ENCODE data around the gene CDC16.
"Not testable (repeated sequence)": the region's sequence is repeated elsewhere in the genome, so short reads cannot be mapped to it uniquely, and the experiment has no call there.

The CDC16 gene, protein sequence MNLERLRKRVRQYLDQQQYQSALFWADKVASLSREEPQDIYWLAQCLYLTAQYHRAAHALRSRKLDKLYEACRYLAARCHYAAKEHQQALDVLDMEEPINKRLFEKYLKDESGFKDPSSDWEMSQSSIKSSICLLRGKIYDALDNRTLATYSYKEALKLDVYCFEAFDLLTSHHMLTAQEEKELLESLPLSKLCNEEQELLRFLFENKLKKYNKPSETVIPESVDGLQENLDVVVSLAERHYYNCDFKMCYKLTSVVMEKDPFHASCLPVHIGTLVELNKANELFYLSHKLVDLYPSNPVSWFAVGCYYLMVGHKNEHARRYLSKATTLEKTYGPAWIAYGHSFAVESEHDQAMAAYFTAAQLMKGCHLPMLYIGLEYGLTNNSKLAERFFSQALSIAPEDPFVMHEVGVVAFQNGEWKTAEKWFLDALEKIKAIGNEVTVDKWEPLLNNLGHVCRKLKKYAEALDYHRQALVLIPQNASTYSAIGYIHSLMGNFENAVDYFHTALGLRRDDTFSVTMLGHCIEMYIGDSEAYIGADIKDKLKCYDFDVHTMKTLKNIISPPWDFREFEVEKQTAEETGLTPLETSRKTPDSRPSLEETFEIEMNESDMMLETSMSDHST

DNA sequence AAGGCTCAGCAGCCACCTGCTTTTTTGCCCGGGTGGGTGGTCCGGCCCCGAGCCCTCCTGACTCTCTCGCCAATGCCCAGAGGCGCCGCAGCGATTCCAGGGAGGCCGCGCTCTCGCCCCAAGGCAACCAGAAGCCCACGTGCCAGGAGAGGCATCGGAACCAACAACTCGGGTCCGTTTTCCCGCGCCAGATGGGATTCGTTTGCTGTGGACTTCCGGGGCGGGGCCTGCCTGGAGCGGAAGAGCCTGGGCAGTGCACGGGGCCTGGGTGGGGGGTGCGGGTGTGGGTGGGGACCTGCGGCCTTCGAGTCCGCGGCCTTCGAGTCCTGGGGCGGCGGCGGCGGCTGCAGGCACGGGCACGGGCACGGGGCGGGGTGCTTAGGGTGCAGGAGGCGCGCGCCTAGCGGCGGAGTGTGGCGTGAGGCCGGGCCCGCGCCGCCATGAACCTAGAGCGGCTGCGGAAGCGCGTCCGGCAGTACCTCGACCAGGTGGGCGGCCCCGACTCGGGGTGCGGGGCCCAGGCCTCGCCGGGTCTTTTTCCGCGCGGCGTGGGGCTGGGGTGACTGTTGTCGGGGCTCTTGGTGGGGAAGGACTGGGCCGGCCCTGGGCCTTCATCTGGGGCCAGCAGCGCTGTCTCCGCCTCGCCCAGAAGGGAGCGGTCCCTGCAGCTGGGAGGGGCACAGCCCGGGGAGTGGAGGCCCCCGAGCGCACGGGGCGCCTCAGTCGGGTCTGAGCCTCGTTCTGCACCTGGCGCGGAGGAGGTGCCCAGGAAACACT is at the start of gene CDC16:
Gene CDC16, plus strand, starts transcription at position 253 of the 777 bp plus-strand sequence. Its CDS starts 188 bp downstream, at position 441.
- peak; percentile 77 to 95 (median 87) for DNase-seq (ENCODE audit: low read depth in 3 of 3)

DNA sequence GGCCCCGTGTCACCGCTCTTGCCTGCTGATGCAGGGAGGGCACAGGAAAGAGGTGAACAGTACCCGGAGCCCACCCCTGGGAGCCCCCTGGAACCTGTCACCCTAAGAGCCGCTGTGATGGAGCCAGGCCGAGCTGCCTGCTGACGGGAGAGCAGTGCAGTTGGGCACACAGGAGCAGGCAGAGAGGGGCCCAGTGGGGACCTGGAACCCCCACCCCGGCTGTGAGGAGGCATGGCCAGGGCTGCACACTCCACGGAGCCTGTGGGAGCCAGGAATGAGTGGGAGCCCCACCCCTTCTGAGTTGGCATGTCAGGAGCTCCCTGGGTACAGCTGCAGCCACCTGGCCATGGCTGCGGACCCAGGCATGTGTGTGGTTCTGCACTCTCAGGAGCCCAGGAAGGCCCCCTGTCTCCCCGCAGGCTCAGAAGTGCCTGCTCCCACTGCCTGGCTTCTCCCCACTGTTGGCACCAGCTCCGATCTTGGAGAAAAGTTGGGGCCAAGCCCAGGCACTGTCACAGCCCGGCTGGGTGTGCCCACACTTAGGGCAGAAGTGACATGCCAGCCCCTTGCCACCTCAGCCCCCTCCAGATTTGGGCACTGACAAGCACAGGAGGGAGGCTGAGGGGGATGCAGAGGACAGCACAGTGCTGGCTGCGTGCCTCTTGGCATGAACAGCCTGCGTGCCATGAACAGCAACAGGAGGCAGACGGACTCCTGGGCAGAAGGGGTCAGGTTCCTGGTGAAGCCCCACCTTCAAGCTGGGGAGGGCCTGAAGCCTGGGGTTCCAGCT is 49.3 kb upstream of the CDC16 start:
- no peak for DNase-seq (ENCODE audit: low read depth in 3 of 3)

DNA sequence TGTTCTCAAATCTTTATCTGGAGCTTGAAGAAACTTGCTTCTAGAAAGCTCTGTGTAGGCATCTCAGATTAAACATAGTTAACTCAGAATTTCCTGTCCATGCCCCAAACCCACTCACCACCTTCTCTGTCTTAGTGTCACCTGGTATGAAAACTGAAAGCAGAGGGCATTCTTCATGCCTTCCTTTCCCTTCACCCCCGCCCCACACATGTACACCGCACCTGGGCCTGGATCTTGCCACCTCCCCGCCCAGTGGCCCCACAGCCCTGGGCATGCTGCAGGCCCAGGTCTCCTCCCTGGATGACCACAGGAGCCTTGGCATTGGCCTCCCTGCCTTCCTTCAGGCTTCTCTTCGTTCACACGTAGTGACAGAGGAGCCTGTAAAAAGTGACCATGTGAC is 39.8 kb upstream of the CDC16 start:
- DNase-seq (ENCODE audit: low read depth in 3 of 3) = no peak

GRCh38 chr13:114196629-114197028 is 38.1 kb upstream of the CDC16 start:
- no peak for DNase-seq (ENCODE audit: low read depth in 3 of 3)

GRCh38 chr13:114198556-114198955 is 36.1 kb upstream of the CDC16 start:
- DNase-seq (ENCODE audit: low read depth in 3 of 3) = no peak

GRCh38 chr13:114199526-114199925 is 35.2 kb upstream of the CDC16 start:
- DNase-seq (ENCODE audit: low read depth in 3 of 3) = not testable (repeated sequence)

DNA sequence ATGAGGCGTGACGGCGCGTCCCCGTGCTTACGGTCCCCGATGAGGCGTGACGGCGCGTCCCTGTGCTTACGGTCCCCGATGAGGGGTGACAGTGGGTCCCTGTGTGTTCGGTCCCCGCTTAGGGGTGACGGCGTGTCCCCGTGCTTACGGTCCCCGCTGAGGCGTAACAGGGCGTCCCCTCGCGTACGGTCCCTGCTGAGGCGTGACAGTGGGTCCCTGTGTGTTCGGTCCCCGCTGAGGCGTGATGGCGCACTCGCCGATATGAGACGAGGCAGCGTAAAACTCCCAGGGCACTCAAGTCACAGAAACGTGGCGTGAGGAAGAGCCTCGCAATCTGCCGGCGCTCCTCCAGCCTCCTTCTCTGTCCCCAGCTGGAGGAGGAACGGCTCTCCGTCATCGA is 34.7 kb upstream of the CDC16 start:
- DNase-seq (ENCODE audit: low read depth in 3 of 3) = no peak

GRCh38 chr13:114200399-114200911 is 34.2 kb upstream of the CDC16 start:
- no peak for DNase-seq (ENCODE audit: low read depth in 3 of 3)

DNA sequence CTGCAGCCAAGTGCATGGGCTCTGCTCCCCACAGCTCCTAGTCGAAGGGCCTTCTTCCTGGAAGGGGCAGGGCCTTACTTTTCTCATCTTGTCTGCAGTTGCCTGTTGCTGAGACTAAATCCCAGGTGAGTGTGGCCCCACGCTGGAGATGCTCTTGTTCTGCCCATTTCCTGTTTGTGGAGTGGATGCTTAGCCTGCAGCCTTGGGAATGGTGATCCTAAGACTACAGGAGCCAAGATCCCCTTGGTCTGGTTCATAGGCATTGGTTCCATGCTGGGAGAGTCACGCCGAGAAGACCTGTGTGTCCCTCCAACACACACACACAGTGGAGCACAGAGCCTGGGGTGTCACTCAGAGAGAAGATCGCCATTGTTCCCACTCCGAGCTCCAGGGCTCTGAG is 32.1 kb upstream of the CDC16 start:
- DNase-seq (ENCODE audit: low read depth in 3 of 3) = no peak

DNA sequence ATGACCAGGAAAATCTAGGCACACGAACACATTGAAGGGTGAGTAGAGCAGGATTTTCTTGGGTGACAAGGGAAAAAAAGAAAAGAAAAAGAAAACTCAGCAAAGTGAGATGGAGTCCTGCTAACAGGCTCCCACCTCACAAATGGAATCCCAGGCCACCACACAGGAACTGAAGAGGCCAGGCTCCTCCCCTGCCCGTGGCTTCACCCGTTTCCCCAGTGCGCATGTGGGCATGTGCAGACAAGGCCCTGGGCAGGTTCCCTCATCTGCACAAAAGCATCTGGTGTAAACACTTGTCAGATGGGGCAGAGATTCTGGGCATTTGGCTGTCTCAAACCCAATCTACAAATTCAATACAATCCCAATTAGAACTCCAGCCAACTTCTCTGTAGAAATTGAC is 31.2 kb upstream of the CDC16 start:
- no peak for DNase-seq (ENCODE audit: low read depth in 3 of 3)

DNA sequence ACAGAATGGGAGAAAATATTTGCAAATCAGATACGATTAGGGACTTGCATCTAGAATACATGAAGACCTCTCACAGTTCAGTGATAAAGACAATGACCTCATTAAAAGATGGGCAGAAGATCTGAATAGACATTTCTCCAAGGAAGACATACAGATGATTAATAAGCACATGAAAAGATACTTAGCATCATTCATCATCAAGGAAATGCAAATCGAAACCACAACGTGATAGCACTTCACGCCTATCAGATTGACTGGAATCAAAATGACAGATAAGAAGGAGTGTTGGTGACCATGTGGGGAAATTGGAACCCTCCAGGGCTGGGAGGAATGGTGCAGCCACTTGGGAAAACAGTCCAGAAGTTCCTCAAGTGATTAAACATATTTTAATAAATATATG is 29.8 kb upstream of the CDC16 start:
- no peak for DNase-seq (ENCODE audit: low read depth in 3 of 3)

DNA sequence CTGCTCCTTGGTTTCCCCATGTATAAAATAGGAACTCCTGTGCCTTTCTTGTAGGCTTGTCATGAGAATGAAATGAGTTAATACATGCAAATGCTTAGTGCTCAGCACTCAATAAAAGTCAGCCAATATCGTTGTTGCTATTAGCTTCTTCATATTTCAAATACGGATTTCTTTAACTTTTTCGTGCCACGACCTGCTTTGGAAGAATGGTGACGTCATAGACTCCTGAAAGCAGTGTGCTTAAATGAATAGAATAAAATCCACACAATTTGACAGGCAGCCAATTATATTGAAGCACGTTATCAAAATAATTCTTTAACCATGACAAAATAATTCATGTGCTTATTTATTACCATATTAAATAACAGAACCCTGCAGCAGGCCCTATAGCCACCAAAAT is 26.6 kb upstream of the CDC16 start:
- no peak for DNase-seq (ENCODE audit: low read depth in 3 of 3)

DNA sequence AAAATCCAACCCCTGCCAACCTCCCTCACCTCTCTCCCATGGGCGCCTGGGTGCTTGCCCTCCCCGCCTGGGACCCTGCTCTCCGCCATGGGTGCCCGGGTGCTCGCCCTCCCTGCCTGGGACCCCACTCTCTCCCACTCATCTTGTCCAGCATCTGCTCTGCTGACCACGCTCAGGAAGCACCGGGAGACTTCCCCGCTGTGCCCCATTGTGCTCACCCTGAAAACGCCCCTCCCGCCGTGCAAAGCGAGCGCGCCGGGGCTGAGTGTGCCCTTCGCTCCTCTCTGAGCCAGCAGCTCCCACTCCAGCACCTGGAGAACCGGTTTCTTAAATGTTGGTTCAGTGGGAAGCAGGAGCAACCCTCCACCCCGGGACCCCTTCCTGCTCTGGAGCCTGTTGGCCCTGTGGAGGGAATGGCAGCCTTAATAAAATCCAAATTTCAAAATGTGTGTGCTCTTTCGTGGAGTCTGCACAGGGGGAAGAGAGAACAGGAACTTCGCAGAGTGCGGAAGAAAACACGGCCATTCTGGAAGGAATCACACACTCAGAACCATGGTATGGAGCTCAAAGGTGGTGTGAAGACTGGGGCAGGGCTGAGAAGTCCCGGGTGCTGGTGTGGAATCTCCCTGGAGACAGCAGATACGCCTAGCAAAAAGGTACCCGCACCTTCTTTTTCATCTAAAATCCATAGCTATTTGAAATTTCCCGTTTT is 23.1 kb upstream of the CDC16 start:
- DNase-seq (ENCODE audit: low read depth in 3 of 3) = no peak

DNA sequence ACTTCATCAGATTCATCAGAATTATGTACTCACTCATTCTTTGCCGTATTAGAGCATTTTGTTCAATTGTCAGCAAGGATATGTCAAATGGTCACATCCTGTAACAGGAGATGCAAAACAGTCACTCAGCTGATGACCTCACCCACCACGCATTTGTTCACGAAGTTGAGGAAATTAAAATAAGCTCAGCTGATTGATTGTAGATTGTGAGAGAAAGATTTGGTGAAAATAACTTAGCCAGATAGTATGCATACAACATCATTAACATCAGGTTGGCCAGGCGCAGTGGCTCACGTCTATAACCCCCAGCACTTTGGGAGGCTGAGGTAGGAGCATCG is 22.6 kb upstream of the CDC16 start:
- no peak for DNase-seq (ENCODE audit: low read depth in 3 of 3)

- no peak for DNase-seq (ENCODE audit: low read depth in 3 of 3)
These were observed 20.7 kb upstream of the CDC16 start for GRCh38 chr13:114213980-114214379.

GRCh38 chr13:114219392-114219791 is 15.3 kb upstream of the CDC16 start:
- DNase-seq (ENCODE audit: low read depth in 3 of 3) = no peak

DNA sequence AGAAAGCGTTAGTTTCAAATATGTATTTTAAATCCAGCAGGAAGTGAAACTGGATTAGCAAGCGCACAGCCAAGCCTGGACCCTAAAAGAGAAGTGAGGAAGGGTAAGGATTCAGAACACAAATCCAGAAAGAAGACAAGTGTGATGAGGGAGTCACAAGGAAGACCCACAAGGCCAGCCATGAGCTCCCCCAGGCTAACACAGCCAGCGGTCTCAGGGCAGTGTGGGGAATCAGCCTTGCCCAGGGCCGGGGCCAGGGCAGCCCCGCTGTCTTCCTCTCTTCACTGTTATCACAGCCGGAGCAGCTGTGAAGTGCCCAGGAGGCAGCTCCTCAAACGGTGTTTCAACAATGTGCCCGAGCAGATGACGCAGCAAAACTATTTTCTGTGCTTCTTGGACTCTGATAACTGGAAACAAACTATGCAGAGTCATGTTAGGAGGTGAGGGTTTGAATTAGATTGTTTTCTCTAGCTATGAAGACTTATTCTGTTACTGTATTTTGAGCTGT is 12.2 kb upstream of the CDC16 start:
- no peak for DNase-seq (ENCODE audit: low read depth in 3 of 3)

DNA sequence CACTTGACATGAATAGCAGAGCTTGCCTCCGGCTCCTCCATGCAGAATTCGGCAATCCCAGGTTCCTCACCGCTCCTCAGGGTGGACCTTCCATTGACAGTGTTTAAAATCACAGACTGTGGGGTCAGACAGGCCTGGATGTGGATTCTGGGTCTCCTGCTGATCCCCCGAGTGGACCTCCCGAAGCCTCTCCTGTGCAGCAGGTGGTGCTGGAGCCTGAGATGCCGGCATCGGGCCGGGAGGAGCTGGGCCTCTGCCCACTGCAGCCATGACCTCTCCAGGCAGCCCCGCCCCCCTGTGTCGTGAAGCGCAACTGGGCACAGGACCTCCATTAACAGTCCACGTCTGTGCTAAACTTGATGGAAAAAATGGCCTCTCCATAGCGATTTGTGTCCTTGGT is 10.5 kb upstream of the CDC16 start:
- DNase-seq (ENCODE audit: low read depth in 3 of 3) = no peak

DNA sequence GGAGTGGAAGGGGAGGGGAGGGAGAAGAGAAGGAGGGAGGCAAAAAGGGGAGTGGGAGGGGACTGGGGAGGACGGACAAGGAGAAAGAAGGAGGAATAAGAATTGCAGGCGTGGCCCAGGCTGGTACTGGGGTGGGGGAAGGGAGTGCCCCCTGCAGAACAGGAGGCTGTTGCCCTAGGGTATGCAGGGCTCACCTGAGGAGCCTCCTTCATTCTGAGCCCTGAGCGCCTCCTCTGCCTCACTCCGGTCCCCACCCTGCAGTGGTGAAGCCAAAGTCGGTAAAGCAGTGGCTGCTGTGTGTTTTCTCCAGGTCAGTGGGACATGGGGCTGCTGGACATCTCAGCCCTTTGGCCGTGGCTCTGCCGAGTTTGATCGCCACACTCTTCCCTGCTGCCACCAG is 9.1 kb upstream of the CDC16 start:
- no peak for DNase-seq (ENCODE audit: low read depth in 3 of 3)

- no peak for DNase-seq (ENCODE audit: low read depth in 3 of 3)
These were observed 8.6 kb upstream of the CDC16 start for GRCh38 chr13:114226088-114226487.

Measured in stimulated activated CD4-positive, alpha-beta T cell treated with anti-CD3 and anti-CD28 coated beads, TNF-alpha, amount 100 ng/mL, for 48 hours (primary cell).